Astrocyte (in vitro differentiated cells and primary cell): ENCODE data around the gene FKRP. TPM values are rescaled to one million over a fixed set of nuclear protein-coding genes. Genes with fewer than 3 reads are reported as not detected.

Experiments used
- DNase-seq: peaks from one replicate; pipeline ENCODE4 v3.0.0-alpha.2; 2010; ENCODE audit warnings: low read depth
- FAIRE-seq: peaks from 2 replicates; lab custom pipeline; 2011; peaks lifted over from hg19 to GRCh38; lab: Jason Lieb, UNC
- H2AFZ ChIP-seq: 2 replicates; pipeline ENCODE4 v1.6.0; 2012; ENCODE audit warnings: low read depth, low read length, inconsistent platforms
- H3K27ac ChIP-seq: 2 replicates; pipeline ENCODE4 v1.5.1; 2011; ENCODE audit warnings: low read depth, low read length, inconsistent platforms
- H3K27me3 ChIP-seq: 2 replicates; pipeline ENCODE4 v1.6.0; 2011; ENCODE audit warnings: low read length, inconsistent platforms; ENCODE audit not compliant: insufficient read depth
- H3K36me3 ChIP-seq: 2 replicates; pipeline ENCODE4 v1.5.1; 2011; ENCODE audit warnings: low read length, inconsistent platforms; ENCODE audit not compliant: insufficient read depth
- H3K4me1 ChIP-seq: 2 replicates; pipeline ENCODE4 v1.5.1; 2011; ENCODE audit warnings: low read length, inconsistent platforms; ENCODE audit not compliant: insufficient read depth
- H3K4me2 ChIP-seq: 2 replicates; pipeline ENCODE4 v1.6.0; 2012; ENCODE audit warnings: low read length, inconsistent platforms
- H3K4me3 ChIP-seq: 2 replicates; pipeline ENCODE4 v1.5.1; 2011; ENCODE audit warnings: low read depth, mild to moderate bottlenecking, low read length, inconsistent platforms; ENCODE audit not compliant: insufficient read depth
- H3K79me2 ChIP-seq: 2 replicates; pipeline ENCODE4 v1.6.0; 2012; ENCODE audit warnings: mild to moderate bottlenecking, low read length, inconsistent platforms; ENCODE audit not compliant: insufficient read depth
- H3K9ac ChIP-seq: 2 replicates; pipeline ENCODE4 v1.6.0; 2012; ENCODE audit warnings: mild to moderate bottlenecking, low read length, inconsistent platforms
- H3K9me3 ChIP-seq: 2 replicates; pipeline ENCODE4 v1.5.1; 2012; ENCODE audit warnings: low read depth, mild to moderate bottlenecking, low read length, inconsistent platforms; ENCODE audit not compliant: insufficient read depth
- H4K20me1 ChIP-seq: 2 replicates; pipeline ENCODE4 v1.6.0; 2012; ENCODE audit warnings: low read length, inconsistent platforms; ENCODE audit not compliant: insufficient read depth
- H3K27ac Mint-ChIP-seq: one replicate; pipeline ENCODE4 v1.8.0; 2021; ENCODE audit warnings: mild to moderate bottlenecking, mixed read lengths; ENCODE audit not compliant: unreplicated experiment
- H3K27me3 Mint-ChIP-seq: one replicate; pipeline ENCODE4 v1.8.0; 2021; ENCODE audit warnings: low read depth, mixed read lengths; ENCODE audit not compliant: unreplicated experiment
- H3K36me3 Mint-ChIP-seq: one replicate; pipeline ENCODE4 v1.8.0; 2021; ENCODE audit warnings: low read depth, mixed read lengths; ENCODE audit not compliant: unreplicated experiment
- H3K4me1 Mint-ChIP-seq: one replicate; pipeline ENCODE4 v1.8.0; 2021; ENCODE audit warnings: low read depth, mixed read lengths; ENCODE audit not compliant: unreplicated experiment
- H3K4me3 Mint-ChIP-seq: one replicate; pipeline ENCODE4 v1.8.0; 2021; ENCODE audit warnings: mild to moderate bottlenecking, moderate library complexity, mixed read lengths; ENCODE audit not compliant: unreplicated experiment
- H3K9me3 Mint-ChIP-seq: one replicate; pipeline ENCODE4 v1.8.0; 2021; ENCODE audit warnings: mild to moderate bottlenecking, mixed read lengths; ENCODE audit not compliant: unreplicated experiment
- EZH2 ChIP-seq: IDR thresholded peaks from 2 replicates; pipeline ENCODE4 v1.6.1; 2012; ENCODE audit warnings: mild to moderate bottlenecking, low read length, inconsistent platforms; ENCODE audit not compliant: insufficient read depth
- total RNA-seq: library from RNA; stranded (reverse); gene quantifications from 2 replicates; pipeline ENCODE4 v1.2.1, GENCODE V29; 2021
- TF ChIP-seq, protein P1 (sequence below): IDR thresholded peaks from 2 replicates; pipeline ENCODE4 v1.5.1; 2011; ENCODE audit warnings: low read depth, mild to moderate bottlenecking, inconsistent platforms, low read length, moderate library complexity; ENCODE audit not compliant: insufficient read depth

FKRP gene
- total RNA-seq, 1 donor from 2014 or later = 25.1 TPM

DNA sequence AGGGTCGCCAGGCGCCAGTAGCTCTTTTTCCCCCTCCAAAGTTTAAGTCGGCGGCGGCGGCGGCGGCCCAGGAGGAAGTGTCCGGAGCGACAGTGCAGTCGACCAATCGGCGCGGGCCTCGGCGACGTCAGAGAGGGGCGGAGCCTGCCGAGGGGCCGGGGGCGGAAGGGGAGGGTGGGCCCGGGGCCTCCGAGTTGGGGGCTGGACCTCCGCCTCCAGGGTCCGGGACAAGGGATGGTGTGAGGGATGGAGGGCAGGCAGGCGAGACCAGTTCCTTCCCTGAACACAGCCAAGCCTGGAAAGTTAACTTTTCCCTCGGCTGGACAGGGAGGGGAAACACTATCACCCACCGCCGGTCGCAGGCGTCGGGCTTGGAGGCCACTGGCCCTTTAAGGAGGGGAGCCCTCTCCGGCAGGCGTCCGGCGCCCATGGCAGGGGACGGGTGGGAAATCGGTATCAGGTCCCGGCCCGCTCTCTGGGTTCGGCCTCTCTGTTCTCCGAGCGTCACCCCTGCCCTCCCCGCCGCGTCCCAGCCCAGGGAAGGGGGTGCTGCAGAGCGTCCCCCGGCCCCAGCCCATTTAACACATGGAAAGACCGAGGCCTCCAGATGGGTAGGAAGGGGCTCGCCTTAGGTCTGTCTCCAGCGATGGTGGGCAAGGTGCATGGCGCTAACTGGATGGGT, 28.7 kb upstream of the FKRP start, which contains the start of gene PRKD2:
Gene PRKD2, minus strand, starts transcription at position 81 of the 682 bp plus-strand sequence. CDS start 744 bp downstream, outside the sequence.
- Histone ChIP-seq H3K27me3 (no peaks in the 10 kb centered on the region), H3K79me2 (peaks cover 33% of the 10 kb centered on the region), H3K4me2 (peak within 1 kb of the TSS; percentile 100), H3K9me3 (no peaks in the 10 kb centered on the region), H3K27ac (peak within 1 kb of the TSS; percentile 73), H3K36me3 (peaks cover 6% of the 10 kb centered on the region), H3K9ac (peak within 1 kb of the TSS; percentile 91), H3K4me1 (peaks cover 26% of the 10 kb centered on the region), H3K4me3 (peak within 1 kb of the TSS; percentile 83), H2AFZ (peak within 1 kb of the TSS; percentile 86), H4K20me1 (peaks cover 20% of the 10 kb centered on the region)
- H3K27me3 Mint-ChIP-seq = no peaks in the 10 kb centered on the region
- TF ChIP-seq, protein P1, sequence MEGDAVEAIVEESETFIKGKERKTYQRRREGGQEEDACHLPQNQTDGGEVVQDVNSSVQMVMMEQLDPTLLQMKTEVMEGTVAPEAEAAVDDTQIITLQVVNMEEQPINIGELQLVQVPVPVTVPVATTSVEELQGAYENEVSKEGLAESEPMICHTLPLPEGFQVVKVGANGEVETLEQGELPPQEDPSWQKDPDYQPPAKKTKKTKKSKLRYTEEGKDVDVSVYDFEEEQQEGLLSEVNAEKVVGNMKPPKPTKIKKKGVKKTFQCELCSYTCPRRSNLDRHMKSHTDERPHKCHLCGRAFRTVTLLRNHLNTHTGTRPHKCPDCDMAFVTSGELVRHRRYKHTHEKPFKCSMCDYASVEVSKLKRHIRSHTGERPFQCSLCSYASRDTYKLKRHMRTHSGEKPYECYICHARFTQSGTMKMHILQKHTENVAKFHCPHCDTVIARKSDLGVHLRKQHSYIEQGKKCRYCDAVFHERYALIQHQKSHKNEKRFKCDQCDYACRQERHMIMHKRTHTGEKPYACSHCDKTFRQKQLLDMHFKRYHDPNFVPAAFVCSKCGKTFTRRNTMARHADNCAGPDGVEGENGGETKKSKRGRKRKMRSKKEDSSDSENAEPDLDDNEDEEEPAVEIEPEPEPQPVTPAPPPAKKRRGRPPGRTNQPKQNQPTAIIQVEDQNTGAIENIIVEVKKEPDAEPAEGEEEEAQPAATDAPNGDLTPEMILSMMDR = no peak
- no peak for TF ChIP-seq EZH2
- peak; percentile 67 for DNase-seq
- H3K36me3 Mint-ChIP-seq = peaks cover 6% of the 10 kb centered on the region
- H3K9me3 Mint-ChIP-seq = no peaks in the 10 kb centered on the region
- no peak for FAIRE-seq
- H3K4me1 Mint-ChIP-seq = peaks cover 9% of the 10 kb centered on the region
- H3K4me3 Mint-ChIP-seq = peak within 1 kb of the TSS; percentile 91
- H3K27ac Mint-ChIP-seq = peak within 1 kb of the TSS; percentile 89

DNA sequence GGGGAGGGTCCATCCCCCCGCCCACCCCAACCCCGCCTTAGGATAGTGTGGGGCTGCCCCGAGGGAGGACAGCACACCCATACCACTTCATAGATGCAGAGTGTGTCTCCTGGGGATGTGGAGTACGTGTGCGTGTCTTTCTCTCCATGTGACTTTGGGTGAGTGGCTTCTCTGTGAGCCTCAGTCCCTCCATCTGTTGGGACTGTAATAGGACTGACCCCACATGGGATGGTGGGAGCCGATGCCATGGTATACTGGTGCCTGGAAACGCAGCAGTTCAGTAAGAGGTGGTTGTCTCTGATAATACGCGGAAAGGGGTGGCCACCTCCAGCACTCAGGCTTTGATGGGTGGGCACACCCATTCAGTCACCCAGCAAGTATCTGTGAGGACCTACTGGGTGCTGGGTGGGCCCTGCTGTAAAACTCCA, 28.1 kb upstream of the FKRP start:
- no peaks in the 10 kb centered on the region for H3K9me3 Mint-ChIP-seq
- H3K27ac Mint-ChIP-seq = peak overlapping the region; percentile 41
- H3K36me3 Mint-ChIP-seq = peaks cover 6% of the 10 kb centered on the region
- Histone ChIP-seq H3K4me3 (peak overlapping the region; percentile 83), H3K36me3 (peaks cover 6% of the 10 kb centered on the region), H3K27me3 (no peaks in the 10 kb centered on the region), H3K4me1 (peaks cover 32% of the 10 kb centered on the region), H3K4me2 (peak overlapping the region; percentile 100), H3K27ac (peak overlapping the region; percentile 73), H4K20me1 (peaks cover 24% of the 10 kb centered on the region), H3K79me2 (peaks cover 35% of the 10 kb centered on the region), H3K9ac (peak overlapping the region; percentile 91), H3K9me3 (no peaks in the 10 kb centered on the region), H2AFZ (no peak overlapping the region)
- FAIRE-seq (no peak), DNase-seq (no peak)
- H3K27me3 Mint-ChIP-seq = no peaks in the 10 kb centered on the region
- TF ChIP-seq, protein P1 = no peak
- TF ChIP-seq EZH2 = no peak
- H3K4me3 Mint-ChIP-seq = peak overlapping the region; percentile 83
- peaks cover 10% of the 10 kb centered on the region for H3K4me1 Mint-ChIP-seq
